Tibial artery (tissue), 4 donors: ENCODE measurements around the gene TNPO2.

Experiments
- DNase-seq, 2 donors: peaks; one replicate each; pipeline ENCODE4 v3.0.0-alpha.2; 2019
- H3K27ac ChIP-seq, 2 donors: fragments of 200-600 bp; sonication (generic) in 1 of 2; 1 replicate in 1 of 2; 2 replicates in 1 of 2; pipeline ENCODE4 v1.5.1; 2018 to 2019; ENCODE audit warnings: mild to moderate bottlenecking in 1 of 2
- H3K27me3 ChIP-seq, 2 donors: fragments of 200-600 bp; sonication (generic) in 1 of 2; one replicate each; pipeline versions ENCODE4 v1.5.1 to v1.6.0; 2016 to 2019
- H3K36me3 ChIP-seq, 3 donors: fragments of 200-600 bp; sonication (generic) in 2 of 3; one replicate each; pipeline ENCODE4 v1.5.1; 2016 to 2019; ENCODE audit warnings: mild to moderate bottlenecking in 2 of 3
- H3K4me1 ChIP-seq, 4 donors: fragments of 200-600 bp; sonication (generic) in 2 of 4; 1 replicate in 3 of 4; 2 replicates in 1 of 4; pipeline ENCODE4 v1.5.1; 2016 to 2019
- H3K4me3 ChIP-seq, 2 donors: fragments of 200-600 bp; sonication (generic) in 1 of 2; 1 replicate in 1 of 2; 2 replicates in 1 of 2; pipeline ENCODE4 v1.5.1; 2018 to 2019; ENCODE audit warnings: mild to moderate bottlenecking in 2 of 2
- H3K9me3 ChIP-seq, 3 donors: fragments of 200-600 bp; sonication (generic) in 1 of 3; one replicate each; pipeline ENCODE4 v1.5.1; 2016 to 2019
- intact Hi-C: fragments of 100-400 bp; cut with DNase I; formaldehyde crosslinking; loops from one replicate; pipeline ENCODE4 v1.15.0; 2023; ENCODE audit warnings: low total_unique reads
- TF ChIP-seq, protein P1 (sequence below), 2 experiments: fragments of 200-600 bp in 1 of 2; fragments of 450-650 bp in 1 of 2; IDR thresholded peaks; one replicate each; pipeline ENCODE4 v1.5.1; 2017 to 2019; ENCODE audit warnings: antibody characterized with exemption in 2 of 2, mild to moderate bottlenecking in 1 of 2, moderate library complexity in 1 of 2

TNPO2 gene

DNA sequence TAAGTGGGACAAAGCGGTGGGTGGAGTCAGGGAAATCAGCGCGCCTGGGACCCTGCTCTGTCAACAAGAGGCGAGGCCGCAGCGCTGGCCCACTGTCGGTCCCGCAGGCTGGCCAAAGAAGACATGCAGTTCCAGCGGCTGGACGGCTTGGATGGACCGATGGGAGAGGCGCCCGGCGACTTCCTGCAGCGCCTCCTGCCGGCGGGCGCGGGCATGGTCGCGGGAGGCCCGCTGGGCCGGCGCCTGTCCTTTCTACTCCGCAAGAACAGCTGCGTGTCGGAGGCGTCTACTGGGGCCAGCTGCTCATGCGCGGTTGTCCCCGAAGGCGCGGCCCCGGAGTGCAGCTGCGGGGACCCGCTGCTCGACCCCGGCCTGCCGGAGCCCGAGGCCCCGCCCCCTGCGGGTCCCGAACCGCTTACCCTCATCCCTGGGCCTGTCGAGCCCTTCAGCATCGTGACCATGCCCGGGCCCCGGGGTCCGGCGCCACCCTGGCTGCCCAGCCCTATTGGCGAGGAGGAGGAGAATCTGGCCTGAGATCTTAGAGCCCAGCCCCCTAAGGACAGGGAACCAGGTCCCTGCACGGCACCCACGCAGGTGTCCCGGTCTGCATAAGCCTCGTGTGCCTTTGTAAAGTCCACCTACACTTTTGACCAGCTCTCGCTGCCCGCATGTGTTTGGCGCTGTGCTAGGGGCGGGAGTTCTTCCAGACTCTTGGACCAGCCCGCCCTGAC is 34.0 kb upstream of the TNPO2 start:
- peak overlapping the region; percentile 41 to 51 for H3K4me3 ChIP-seq
- intact Hi-C loops: no loop called here
- peaks cover 0 to 8% (median 0%) of the 10 kb centered on the region in 3 donors for H3K36me3 ChIP-seq
- H3K27ac ChIP-seq: peak overlapping the region; percentile 45 to 66
- TF ChIP-seq, protein P1, sequence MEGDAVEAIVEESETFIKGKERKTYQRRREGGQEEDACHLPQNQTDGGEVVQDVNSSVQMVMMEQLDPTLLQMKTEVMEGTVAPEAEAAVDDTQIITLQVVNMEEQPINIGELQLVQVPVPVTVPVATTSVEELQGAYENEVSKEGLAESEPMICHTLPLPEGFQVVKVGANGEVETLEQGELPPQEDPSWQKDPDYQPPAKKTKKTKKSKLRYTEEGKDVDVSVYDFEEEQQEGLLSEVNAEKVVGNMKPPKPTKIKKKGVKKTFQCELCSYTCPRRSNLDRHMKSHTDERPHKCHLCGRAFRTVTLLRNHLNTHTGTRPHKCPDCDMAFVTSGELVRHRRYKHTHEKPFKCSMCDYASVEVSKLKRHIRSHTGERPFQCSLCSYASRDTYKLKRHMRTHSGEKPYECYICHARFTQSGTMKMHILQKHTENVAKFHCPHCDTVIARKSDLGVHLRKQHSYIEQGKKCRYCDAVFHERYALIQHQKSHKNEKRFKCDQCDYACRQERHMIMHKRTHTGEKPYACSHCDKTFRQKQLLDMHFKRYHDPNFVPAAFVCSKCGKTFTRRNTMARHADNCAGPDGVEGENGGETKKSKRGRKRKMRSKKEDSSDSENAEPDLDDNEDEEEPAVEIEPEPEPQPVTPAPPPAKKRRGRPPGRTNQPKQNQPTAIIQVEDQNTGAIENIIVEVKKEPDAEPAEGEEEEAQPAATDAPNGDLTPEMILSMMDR (IDR thresholded peaks at IDR 0.05): peak; percentile 83 to 88
- peaks cover 0 to 12% (median 11%) of the 10 kb centered on the region in 4 donors for H3K4me1 ChIP-seq
- peaks cover 0 to 10% of the 10 kb centered on the region in 2 donors for H3K27me3 ChIP-seq
- no peaks in the 10 kb centered on the region for H3K9me3 ChIP-seq
- peak; percentile 59 to 80 for DNase-seq

- peaks cover 0 to 23% of the 10 kb centered on the region in 2 donors for H3K27me3 ChIP-seq
- peaks cover 0 to 12% (median 11%) of the 10 kb centered on the region in 4 donors for H3K4me1 ChIP-seq
- TF ChIP-seq, protein P1 (IDR thresholded peaks at IDR 0.05): no peak
- no peak overlapping the region for H3K27ac ChIP-seq
- no peaks in the 10 kb centered on the region for H3K36me3 ChIP-seq
- intact Hi-C loops: no loop called here
- DNase-seq: no peak
- no peaks in the 10 kb centered on the region for H3K9me3 ChIP-seq
- H3K4me3 ChIP-seq: no peak overlapping the region
Observed at GRCh38 chr19:12756150-12756883, 32.6 kb upstream of the TNPO2 start.

DNA sequence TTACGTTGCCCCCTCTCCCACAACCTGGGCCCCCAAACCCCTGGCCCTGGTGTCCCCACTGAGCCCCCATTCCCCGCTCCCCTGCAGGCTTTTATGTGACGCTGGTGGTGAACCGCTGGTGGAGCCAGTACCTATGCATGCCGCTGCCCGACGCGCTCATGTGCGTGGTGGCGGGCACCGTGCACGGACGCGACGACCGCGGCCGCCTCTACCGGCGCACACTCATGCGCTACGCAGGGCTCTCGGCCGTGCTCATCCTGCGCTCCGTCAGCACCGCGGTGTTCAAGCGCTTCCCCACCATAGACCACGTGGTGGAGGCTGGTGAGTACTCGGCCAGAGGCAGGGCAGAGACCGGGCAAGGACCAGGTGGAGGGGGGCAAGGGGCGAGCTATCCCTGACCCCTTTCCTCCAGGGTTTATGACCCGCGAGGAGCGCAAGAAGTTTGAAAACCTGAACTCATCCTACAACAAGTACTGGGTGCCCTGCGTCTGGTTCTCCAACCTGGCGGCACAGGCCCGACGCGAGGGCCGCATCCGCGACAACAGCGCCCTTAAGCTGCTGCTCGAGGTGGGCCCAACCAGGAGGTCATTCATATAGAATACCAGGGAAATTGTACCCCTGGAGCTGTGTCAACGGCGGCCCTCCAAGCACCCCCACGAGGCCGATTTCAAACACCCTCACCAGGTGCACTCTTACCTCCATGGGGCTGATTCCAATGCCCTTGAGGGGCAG is 30.9 kb upstream of the TNPO2 start:
- H3K4me1 ChIP-seq: peaks cover 0 to 12% (median 11%) of the 10 kb centered on the region in 4 donors
- DNase-seq: no peak
- H3K9me3 ChIP-seq: no peaks in the 10 kb centered on the region
- TF ChIP-seq, protein P1 (IDR thresholded peaks at IDR 0.05): no peak
- no peak overlapping the region for H3K27ac ChIP-seq
- no peak overlapping the region for H3K4me3 ChIP-seq
- H3K27me3 ChIP-seq: peaks cover 0 to 31% of the 10 kb centered on the region in 2 donors
- intact Hi-C loops: no loop called here
- H3K36me3 ChIP-seq: no peaks in the 10 kb centered on the region

DNA sequence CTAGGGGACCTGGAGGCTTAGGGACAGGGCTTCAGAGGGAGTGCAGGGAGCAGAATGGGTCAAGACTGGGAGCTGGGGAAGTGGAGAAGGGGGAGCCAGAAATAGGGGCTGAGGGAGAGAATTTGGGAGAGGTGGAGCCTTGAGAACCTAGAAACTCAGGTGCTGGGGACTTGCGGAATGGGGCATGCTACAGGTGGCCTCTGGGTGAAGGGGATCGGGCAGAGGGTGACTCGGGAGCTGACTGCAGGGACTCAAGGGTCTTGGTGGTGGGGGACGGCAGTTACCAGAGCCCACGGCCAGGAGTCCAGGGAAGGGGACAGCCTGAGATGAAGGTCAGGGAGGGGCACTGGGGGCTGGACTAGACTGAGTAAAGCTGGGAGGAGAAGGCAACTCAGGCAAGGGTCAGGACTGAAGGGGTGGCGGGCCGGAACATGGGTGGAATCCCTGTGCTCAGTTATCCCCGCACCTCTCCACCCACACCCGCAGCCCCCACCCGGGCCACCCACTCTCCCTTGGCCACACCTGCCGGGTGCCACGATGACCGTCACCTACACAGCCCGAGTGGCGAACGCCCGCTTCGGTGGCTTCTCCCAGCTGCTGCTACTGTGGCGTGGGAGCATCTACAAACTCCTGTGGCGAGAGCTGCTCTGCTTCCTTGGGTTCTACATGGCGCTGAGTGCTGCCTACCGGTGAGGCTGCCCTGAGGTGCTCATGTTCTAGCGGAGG is 28.5 kb upstream of the TNPO2 start:
- no peak for DNase-seq
- TF ChIP-seq, protein P1 (IDR thresholded peaks at IDR 0.05): no peak
- Histone ChIP-seq H3K36me3 (peaks cover 9 to 14% (median 12%) of the 10 kb centered on the region in 3 donors), H3K4me1 (peaks cover 0 to 4% (median 3%) of the 10 kb centered on the region in 4 donors), H3K27ac (no peak overlapping the region), H3K4me3 (no peak overlapping the region), H3K27me3 (peaks cover 0 to 37% of the 10 kb centered on the region in 2 donors), H3K9me3 (no peaks in the 10 kb centered on the region)
- intact Hi-C loops: no loop called here

DNA sequence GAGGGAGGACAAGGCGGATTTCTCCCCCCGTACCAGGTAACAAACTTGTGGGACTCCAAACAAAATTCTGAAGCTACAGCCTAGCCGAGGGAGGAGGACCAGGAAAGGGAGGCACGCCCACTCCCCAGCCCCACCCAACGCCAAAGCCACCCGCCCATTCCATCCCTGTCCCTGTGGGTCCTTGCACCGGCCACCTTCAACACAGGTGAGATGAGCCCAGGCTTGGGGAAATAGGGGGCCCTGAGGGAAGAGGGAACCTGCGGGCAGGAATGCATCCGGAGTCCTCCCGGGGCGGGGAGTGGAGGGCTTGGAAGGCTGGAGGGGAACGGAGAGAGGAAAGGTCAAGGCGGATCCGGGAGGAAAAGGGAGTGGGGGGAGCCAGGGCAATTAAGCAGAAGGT is 27.9 kb upstream of the TNPO2 start, which contains the start of gene BEST2:
BEST2 (plus strand) TSS at position 157 of the 400 bp plus-strand sequence. CDS start 802 bp downstream, outside the sequence.
- H3K9me3 ChIP-seq: no peaks in the 10 kb centered on the region
- H3K27ac ChIP-seq: no peak within 1 kb of the TSS
- no peak within 1 kb of the TSS for H3K4me3 ChIP-seq
- no peaks in the 10 kb centered on the region for H3K4me1 ChIP-seq
- no peak for DNase-seq
- TF ChIP-seq, protein P1 (IDR thresholded peaks at IDR 0.05): no peak
- peaks cover 0 to 37% of the 10 kb centered on the region in 2 donors for H3K27me3 ChIP-seq
- intact Hi-C loops: no loop called here
- peaks cover 15 to 20% (median 18%) of the 10 kb centered on the region in 3 donors for H3K36me3 ChIP-seq
